Measurements from ENCODE around the gene ADAMTSL2.
A peak's percentile ranks its signal among the peaks of the same experiment; 100 is the strongest.

ADAMTSL2 gene

DNA sequence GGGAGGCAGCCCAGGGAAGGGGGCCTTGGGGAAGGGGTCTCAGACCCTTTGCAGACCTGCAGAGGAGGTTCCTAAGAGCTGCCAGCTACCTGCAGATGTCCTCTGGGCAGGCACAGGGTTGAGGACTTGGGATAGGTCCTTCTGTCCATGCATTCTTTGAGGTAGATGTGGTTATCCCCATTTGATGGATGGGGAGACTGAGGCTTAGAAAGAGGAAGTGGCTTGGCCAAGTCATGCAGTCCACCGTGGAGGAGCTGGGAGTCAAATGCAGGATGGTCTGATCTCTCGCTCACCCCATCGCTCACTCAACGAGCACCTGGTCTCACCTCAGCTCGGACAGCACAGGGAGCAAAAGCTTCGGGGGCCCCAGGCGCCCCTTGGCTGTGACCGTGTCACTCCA lies 20.2 kb downstream of the ADAMTSL2 start:
- no peak overlapping the region for H3K23ac ChIP-seq (ENCODE audit: low read length in 2 of 2)

GRCh38 chr9:133556354-133556753 lies 21.9 kb downstream of the ADAMTSL2 start:
- Histone ChIP-seq H3K18ac (ENCODE audit: low read depth in 1 of 2, low read length in 2 of 2) (no peak overlapping the region), H3K4me2 (ENCODE audit: low read length, poor library complexity, severe bottlenecking) (no peak overlapping the region), H2BK12ac (ENCODE audit: low read length in 2 of 2) (peak overlapping the region in 1 of 2 experiments; percentile 38), H3K4ac (ENCODE audit: low read depth in 1 of 2, low read length in 2 of 2) (no peak overlapping the region), H3K27me3 (ENCODE audit: control insufficient read depth in 1 of 2, insufficient read depth in 1 of 2, low read length in 2 of 2) (peaks cover 19 to 26% of the 10 kb centered on the region in 2 experiments), H3K23ac (ENCODE audit: low read length in 2 of 2) (no peak overlapping the region), H2BK120ac (ENCODE audit: low read depth, low read length) (no peak overlapping the region), H3K79me1 (replicated peaks; ENCODE audit: low read length, poor library complexity, severe bottlenecking) (no peaks in the 10 kb centered on the region), H3K4me1 (ENCODE audit: control insufficient read depth, insufficient read depth, low read depth, low read length) (peaks cover 14% of the 10 kb centered on the region), H2BK15ac (ENCODE audit: low read depth, poor library complexity, severe bottlenecking) (no peak overlapping the region), H3K9me3 (ENCODE audit: control insufficient read depth, low read length) (no peaks in the 10 kb centered on the region), H2AFZ (ENCODE audit: low read depth, low read length) (no peak overlapping the region), H3K14ac (ENCODE audit: low read length in 2 of 2) (no peak overlapping the region), H4K91ac (ENCODE audit: low read length) (peak overlapping the region; percentile 40), H2BK5ac (ENCODE audit: low read depth, low read length, poor library complexity, severe bottlenecking) (no peak overlapping the region), H3K27ac (ENCODE audit: low read length, poor library complexity, severe bottlenecking) (no peak overlapping the region), H3K9ac (ENCODE audit: low read length) (no peak overlapping the region), H4K8ac (ENCODE audit: low read length) (no peak overlapping the region), H3K4me3 (ENCODE audit: insufficient read depth in 1 of 2, low read depth in 1 of 2, low read length in 2 of 2) (no peak overlapping the region), H3K36me3 (ENCODE audit: control insufficient read depth in 1 of 2, insufficient read depth in 2 of 2, low read depth in 1 of 2, low read length in 2 of 2) (no peaks in the 10 kb centered on the region), H2AK5ac (ENCODE audit: low read length, severe bottlenecking) (no peak overlapping the region)
- DNase-seq: no peak
- 83% methylated on average over 5 of the region's 5 CpGs for WGBS

More for the DNA sequence above, 20.2 kb downstream of the ADAMTSL2 start:
- H3K36me3 ChIP-seq (ENCODE audit: control insufficient read depth in 1 of 2, insufficient read depth in 2 of 2, low read depth in 1 of 2, low read length in 2 of 2): no peaks in the 10 kb centered on the region
- no peak overlapping the region for H3K4ac ChIP-seq (ENCODE audit: low read depth in 1 of 2, low read length in 2 of 2)
- no peak for DNase-seq
- H2BK12ac ChIP-seq (ENCODE audit: low read length in 2 of 2): no peak overlapping the region
- no peak overlapping the region for H2AK5ac ChIP-seq (ENCODE audit: low read length, severe bottlenecking)
- no peak overlapping the region for H3K27ac ChIP-seq (ENCODE audit: low read length, poor library complexity, severe bottlenecking)
- H4K91ac ChIP-seq (ENCODE audit: low read length): no peak overlapping the region
- H3K4me2 ChIP-seq (ENCODE audit: low read length, poor library complexity, severe bottlenecking): no peak overlapping the region
- no peak overlapping the region for H3K4me3 ChIP-seq (ENCODE audit: insufficient read depth in 1 of 2, low read depth in 1 of 2, low read length in 2 of 2)
- no peaks in the 10 kb centered on the region for H3K79me1 ChIP-seq (replicated peaks; ENCODE audit: low read length, poor library complexity, severe bottlenecking)
- 95% methylated on average over 8 of the region's 8 CpGs for WGBS
- H3K9me3 ChIP-seq (ENCODE audit: control insufficient read depth, low read length): no peaks in the 10 kb centered on the region
- no peak overlapping the region for H2AFZ ChIP-seq (ENCODE audit: low read depth, low read length)
- H2BK120ac ChIP-seq (ENCODE audit: low read depth, low read length): no peak overlapping the region
- no peak overlapping the region for H3K14ac ChIP-seq (ENCODE audit: low read length in 2 of 2)
- H2BK5ac ChIP-seq (ENCODE audit: low read depth, low read length, poor library complexity, severe bottlenecking): no peak overlapping the region
- no peak overlapping the region for H3K9ac ChIP-seq (ENCODE audit: low read length)
- no peak overlapping the region for H3K18ac ChIP-seq (ENCODE audit: low read depth in 1 of 2, low read length in 2 of 2)
- H3K4me1 ChIP-seq (ENCODE audit: control insufficient read depth, insufficient read depth, low read depth, low read length): peaks cover 14% of the 10 kb centered on the region
- H2BK15ac ChIP-seq (ENCODE audit: low read depth, poor library complexity, severe bottlenecking): no peak overlapping the region
- peaks cover 34 to 43% of the 10 kb centered on the region in 2 experiments for H3K27me3 ChIP-seq (ENCODE audit: control insufficient read depth in 1 of 2, insufficient read depth in 1 of 2, low read length in 2 of 2)
- H4K8ac ChIP-seq (ENCODE audit: low read length): no peak overlapping the region

DNA sequence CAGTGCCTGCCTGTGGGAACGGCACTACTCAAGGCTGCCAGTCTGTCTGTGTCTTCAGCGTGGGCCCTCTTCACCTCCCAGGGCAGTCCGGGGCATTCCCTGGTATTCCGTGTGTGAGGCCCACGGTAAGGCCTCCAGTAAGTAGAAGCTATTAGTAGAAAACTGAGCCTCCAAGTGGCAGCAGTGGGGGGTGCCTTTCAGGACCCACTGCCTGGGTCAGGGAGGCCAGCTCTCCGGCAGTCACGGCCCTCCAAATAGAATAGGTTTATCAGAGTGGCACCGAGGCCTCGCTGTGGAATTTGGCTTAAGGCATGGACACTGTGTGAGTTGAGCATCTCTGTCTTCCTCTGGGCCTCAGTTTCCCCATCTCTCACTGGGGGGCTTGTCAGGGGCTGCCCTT lies 23.1 kb downstream of the ADAMTSL2 start:
- Histone ChIP-seq H3K14ac (ENCODE audit: low read length in 2 of 2) (no peak overlapping the region), H2BK15ac (ENCODE audit: low read depth, poor library complexity, severe bottlenecking) (peak overlapping the region; percentile 39), H3K23ac (ENCODE audit: low read length in 2 of 2) (no peak overlapping the region), H3K4ac (ENCODE audit: low read depth in 1 of 2, low read length in 2 of 2) (peak overlapping the region in 1 of 2 experiments; percentile 47), H4K91ac (ENCODE audit: low read length) (peak overlapping the region; percentile 52), H2BK5ac (ENCODE audit: low read depth, low read length, poor library complexity, severe bottlenecking) (no peak overlapping the region), H3K27ac (ENCODE audit: low read length, poor library complexity, severe bottlenecking) (no peak overlapping the region), H3K79me1 (replicated peaks; ENCODE audit: low read length, poor library complexity, severe bottlenecking) (no peaks in the 10 kb centered on the region), H3K4me1 (ENCODE audit: control insufficient read depth, insufficient read depth, low read depth, low read length) (peaks cover 14% of the 10 kb centered on the region), H3K9me3 (ENCODE audit: control insufficient read depth, low read length) (no peaks in the 10 kb centered on the region), H3K18ac (ENCODE audit: low read depth in 1 of 2, low read length in 2 of 2) (peak overlapping the region in 1 of 2 experiments; percentile 80), H2AK5ac (ENCODE audit: low read length, severe bottlenecking) (no peak overlapping the region), H2AFZ (ENCODE audit: low read depth, low read length) (no peak overlapping the region), H3K4me2 (ENCODE audit: low read length, poor library complexity, severe bottlenecking) (no peak overlapping the region), H3K9ac (ENCODE audit: low read length) (no peak overlapping the region), H3K36me3 (ENCODE audit: control insufficient read depth in 1 of 2, insufficient read depth in 2 of 2, low read depth in 1 of 2, low read length in 2 of 2) (no peaks in the 10 kb centered on the region), H3K4me3 (ENCODE audit: insufficient read depth in 1 of 2, low read depth in 1 of 2, low read length in 2 of 2) (no peak overlapping the region), H4K8ac (ENCODE audit: low read length) (peak overlapping the region; percentile 93), H3K27me3 (ENCODE audit: control insufficient read depth in 1 of 2, insufficient read depth in 1 of 2, low read length in 2 of 2) (peaks cover 14 to 25% of the 10 kb centered on the region in 2 experiments), H2BK120ac (ENCODE audit: low read depth, low read length) (peak overlapping the region; percentile 38), H2BK12ac (ENCODE audit: low read length in 2 of 2) (peak overlapping the region; percentile 71 to 93)
- WGBS: 94% methylated on average over 9 of the region's 9 CpGs
- DNase-seq: no peak

GRCh38 chr9:133558191-133559126 lies 24.0 kb downstream of the ADAMTSL2 start:
- Histone ChIP-seq H3K4me2 (ENCODE audit: low read length, poor library complexity, severe bottlenecking) (peak overlapping the region; percentile 40), H4K8ac (ENCODE audit: low read length) (peak overlapping the region; percentile 93), H2AK5ac (ENCODE audit: low read length, severe bottlenecking) (no peak overlapping the region), H2BK15ac (ENCODE audit: low read depth, poor library complexity, severe bottlenecking) (no peak overlapping the region), H3K4me1 (ENCODE audit: control insufficient read depth, insufficient read depth, low read depth, low read length) (peaks cover 15% of the 10 kb centered on the region), H2BK12ac (ENCODE audit: low read length in 2 of 2) (peak overlapping the region; percentile 9 to 17), H2AFZ (ENCODE audit: low read depth, low read length) (peak overlapping the region; percentile 47), H3K79me1 (replicated peaks; ENCODE audit: low read length, poor library complexity, severe bottlenecking) (no peaks in the 10 kb centered on the region), H3K4ac (ENCODE audit: low read depth in 1 of 2, low read length in 2 of 2) (peak overlapping the region; percentile 56 to 72), H4K91ac (ENCODE audit: low read length) (peak overlapping the region; percentile 86), H3K14ac (ENCODE audit: low read length in 2 of 2) (peak overlapping the region in 1 of 2 experiments; percentile 38), H2BK120ac (ENCODE audit: low read depth, low read length) (peak overlapping the region; percentile 29), H3K27ac (ENCODE audit: low read length, poor library complexity, severe bottlenecking) (no peak overlapping the region), H3K9me3 (ENCODE audit: control insufficient read depth, low read length) (no peaks in the 10 kb centered on the region), H3K27me3 (ENCODE audit: control insufficient read depth in 1 of 2, insufficient read depth in 1 of 2, low read length in 2 of 2) (peaks cover 14 to 21% of the 10 kb centered on the region in 2 experiments), H3K9ac (ENCODE audit: low read length) (no peak overlapping the region), H3K18ac (ENCODE audit: low read depth in 1 of 2, low read length in 2 of 2) (peak overlapping the region; percentile 72 to 78), H3K23ac (ENCODE audit: low read length in 2 of 2) (no peak overlapping the region), H3K4me3 (ENCODE audit: insufficient read depth in 1 of 2, low read depth in 1 of 2, low read length in 2 of 2) (no peak overlapping the region), H2BK5ac (ENCODE audit: low read depth, low read length, poor library complexity, severe bottlenecking) (no peak overlapping the region), H3K36me3 (ENCODE audit: control insufficient read depth in 1 of 2, insufficient read depth in 2 of 2, low read depth in 1 of 2, low read length in 2 of 2) (no peaks in the 10 kb centered on the region)
- WGBS: 3% methylated on average over 31 of the region's 31 CpGs
- peak; percentile 78 for DNase-seq
